Measurements from ENCODE around the gene CLDN8. TPM values are rescaled to one million over a fixed set of nuclear protein-coding genes. Genes with fewer than 3 reads are reported as not detected.

The CLDN8 gene
- polyA plus RNA-seq, 2 of the 4 experiments (the other 2 are of a cell fraction) = not detected

GRCh38 chr21:30255679-30256078 lies 39.8 kb upstream of the CLDN8 start:
- TF ChIP-seq MYC (IDR thresholded peaks at IDR 0.05; ENCODE audit: borderline replicate concordance, low read length) = no peak
- no peak for TF ChIP-seq REST (IDR thresholded peaks at IDR 0.05)
- TF ChIP-seq FOSL2 (IDR thresholded peaks at IDR 0.05) = no peak
- TF ChIP-seq FOSL2 (CRISPR knock-in tag; IDR thresholded peaks at IDR 0.05) = no peak
- no peak for TF ChIP-seq PHF8 (IDR thresholded peaks at IDR 0.05; ENCODE audit: borderline replicate concordance, low read depth)
- TF ChIP-seq SREBF2 (IDR thresholded peaks at IDR 0.05) = no peak
- no peak for TF ChIP-seq POLR2AphosphoS2 (conservative IDR thresholded peaks at IDR 0.05; ENCODE audit: low read length)
- POLR2A ChIA-PET = no interaction called here
- ATAC-seq (no peak), DNase-seq (ENCODE audit: low read depth in 1 of 2, low spot score in 1 of 2) (no peak), FAIRE-seq (no peak)
- 9% methylated on average over 1 of the region's 1 CpG for WGBS (ENCODE audit: missing lambda C conversion rate)
- H3K9me3 ChIP-seq = no peaks in the 10 kb centered on the region
- no peak overlapping the region for H3K4me2 ChIP-seq
- H3K4me3 ChIP-seq = no peak overlapping the region
- no peak overlapping the region for H3K27ac ChIP-seq
- CTCF ChIA-PET = no interaction called here
- no peaks in the 10 kb centered on the region for H3K4me1 ChIP-seq

DNA sequence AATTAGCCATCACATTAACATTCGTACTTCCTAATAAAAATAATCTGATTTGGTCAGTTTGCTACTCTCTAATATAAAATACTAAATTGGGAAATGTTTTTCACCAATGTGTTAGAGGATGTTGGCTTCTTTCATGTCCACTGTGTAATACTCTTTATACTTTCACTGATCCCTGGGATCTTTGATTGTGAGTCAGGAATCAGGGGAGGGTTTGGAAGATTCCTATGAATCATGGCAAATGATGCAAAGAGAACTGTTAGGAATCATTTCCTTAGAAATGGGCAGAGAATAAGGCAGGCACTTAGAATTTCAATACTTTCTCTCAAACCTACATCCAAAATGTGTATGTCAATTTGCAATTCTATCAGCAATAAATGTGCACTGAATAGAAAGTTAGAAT lies 35.9 kb upstream of the CLDN8 start:
- POLR2A ChIA-PET = no interaction called here
- ATAC-seq = no peak
- no peak for TF ChIP-seq CTCF (IDR thresholded peaks at IDR 0.05)
- no peak for TF ChIP-seq RAD21 (conservative IDR thresholded peaks at IDR 0.05 in 1 of 2, IDR thresholded peaks at IDR 0.05 in 1 of 2)
- no peak for TF ChIP-seq CHD4 (IDR thresholded peaks at IDR 0.05; ENCODE audit: borderline replicate concordance)
- TF ChIP-seq, protein P1, sequence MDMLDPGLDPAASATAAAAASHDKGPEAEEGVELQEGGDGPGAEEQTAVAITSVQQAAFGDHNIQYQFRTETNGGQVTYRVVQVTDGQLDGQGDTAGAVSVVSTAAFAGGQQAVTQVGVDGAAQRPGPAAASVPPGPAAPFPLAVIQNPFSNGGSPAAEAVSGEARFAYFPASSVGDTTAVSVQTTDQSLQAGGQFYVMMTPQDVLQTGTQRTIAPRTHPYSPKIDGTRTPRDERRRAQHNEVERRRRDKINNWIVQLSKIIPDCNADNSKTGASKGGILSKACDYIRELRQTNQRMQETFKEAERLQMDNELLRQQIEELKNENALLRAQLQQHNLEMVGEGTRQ (IDR thresholded peaks at IDR 0.05) = no peak
- no peak for TF ChIP-seq SMC3 (IDR thresholded peaks at IDR 0.05)
- no peak for TF ChIP-seq EP300 (IDR thresholded peaks at IDR 0.05)
- no peak for TF ChIP-seq POLR2A (IDR thresholded peaks at IDR 0.05; ENCODE audit: low read length)
- TF ChIP-seq ESRRA (IDR thresholded peaks at IDR 0.05; ENCODE audit: borderline replicate concordance, low read length) = no peak
- no peak for TF ChIP-seq ZSCAN20 (CRISPR knock-in tag; IDR thresholded peaks at IDR 0.05)
- no peak for TF ChIP-seq RCOR1 (IDR thresholded peaks at IDR 0.05; ENCODE audit: low read depth, low read length)
- TF ChIP-seq HDAC2 (IDR thresholded peaks at IDR 0.05) = no peak
- no peak for TF ChIP-seq CBX8 (IDR thresholded peaks at IDR 0.05)
- TF ChIP-seq PBX3 (IDR thresholded peaks at IDR 0.05) = no peak
- TF ChIP-seq, protein P2, sequence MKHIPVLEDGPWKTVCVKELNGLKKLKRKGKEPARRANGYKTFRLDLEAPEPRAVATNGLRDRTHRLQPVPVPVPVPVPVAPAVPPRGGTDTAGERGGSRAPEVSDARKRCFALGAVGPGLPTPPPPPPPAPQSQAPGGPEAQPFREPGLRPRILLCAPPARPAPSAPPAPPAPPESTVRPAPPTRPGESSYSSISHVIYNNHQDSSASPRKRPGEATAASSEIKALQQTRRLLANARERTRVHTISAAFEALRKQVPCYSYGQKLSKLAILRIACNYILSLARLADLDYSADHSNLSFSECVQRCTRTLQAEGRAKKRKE (CRISPR knock-in tag; IDR thresholded peaks at IDR 0.05; ENCODE audit: low read depth) = no peak
- TF ChIP-seq NPAS2 (CRISPR knock-in tag; IDR thresholded peaks at IDR 0.05; ENCODE audit: borderline replicate concordance) = no peak
- TF ChIP-seq CHD2 (IDR thresholded peaks at IDR 0.05; ENCODE audit: low read length, partially characterized antibody) = no peak
- no peak for TF ChIP-seq FOSL2 (IDR thresholded peaks at IDR 0.05)
- no peak for TF ChIP-seq FOSL2 (CRISPR knock-in tag; IDR thresholded peaks at IDR 0.05)
- no peak for TF ChIP-seq ZNF302 (CRISPR knock-in tag; IDR thresholded peaks at IDR 0.05)
- TF ChIP-seq PHF8 (IDR thresholded peaks at IDR 0.05; ENCODE audit: borderline replicate concordance, low read depth) = no peak
- no peak for TF ChIP-seq MAX (IDR thresholded peaks at IDR 0.05)
- no peak for FAIRE-seq
- H3K9me3 ChIP-seq = no peaks in the 10 kb centered on the region
- WGBS (ENCODE audit: missing lambda C conversion rate) = 0% methylated on average over 1 of the region's 1 CpG
- H3K4me1 ChIP-seq = no peaks in the 10 kb centered on the region
- no peak overlapping the region for H3K4me3 ChIP-seq
- no peak for DNase-seq (ENCODE audit: low read depth in 1 of 2, low spot score in 1 of 2)
- no peak overlapping the region for H3K27ac ChIP-seq
- H3K4me2 ChIP-seq = no peak overlapping the region
- CTCF ChIA-PET = no interaction called here
